HPDE6-E6E7 (cell line): ENCODE measurements around the gene COX5A.
A peak's percentile ranks its signal among the peaks of the same experiment; 100 is the strongest.
"Not testable (repeated sequence)": the region's sequence is repeated elsewhere in the genome, so short reads cannot be mapped to it uniquely, and the experiment has no call there.

Experiments used
- DNase-seq: peaks from one replicate; pipeline ENCODE4 v3.0.0; 2011; ENCODE audit warnings: missing footprints; ENCODE audit errors: extremely low spot score

COX5A gene

DNA sequence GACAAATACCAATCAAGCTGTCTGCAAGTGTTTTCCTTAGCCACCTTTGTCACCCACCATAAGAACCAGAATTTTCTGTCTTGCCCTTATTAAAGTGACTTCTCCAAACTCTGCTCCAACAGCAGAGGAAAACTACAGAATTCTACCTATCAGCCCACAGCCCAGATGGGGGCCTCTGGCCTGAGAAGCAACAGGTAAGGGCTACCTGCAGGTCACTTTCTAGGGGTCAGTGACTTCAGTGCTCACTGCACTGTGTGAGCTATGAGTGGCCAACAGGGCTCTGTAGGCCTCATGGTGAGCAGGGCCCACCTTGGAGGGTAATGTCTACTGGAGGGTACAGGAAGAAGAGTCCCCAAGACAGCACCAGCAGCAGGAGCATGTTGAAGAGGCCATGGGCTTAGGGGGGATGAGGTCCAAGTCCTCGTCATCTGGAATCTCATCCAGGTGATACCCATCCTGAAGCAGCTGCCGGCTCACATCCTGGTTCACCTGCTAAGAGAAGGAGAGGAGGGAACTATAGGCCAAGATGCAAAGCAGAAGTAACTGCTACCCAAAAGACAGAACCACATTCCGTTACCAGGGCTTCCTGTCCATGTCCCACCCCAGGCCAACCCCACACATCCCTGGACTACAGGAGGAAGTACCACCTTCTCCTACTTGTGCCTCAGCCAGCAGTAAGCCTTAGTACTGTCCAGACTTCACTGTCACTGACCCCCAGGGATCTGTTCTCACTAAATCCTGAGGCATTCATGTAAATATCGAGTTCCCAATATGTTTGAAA is 35.4 kb downstream of the COX5A start:
- no peak for DNase-seq

DNA sequence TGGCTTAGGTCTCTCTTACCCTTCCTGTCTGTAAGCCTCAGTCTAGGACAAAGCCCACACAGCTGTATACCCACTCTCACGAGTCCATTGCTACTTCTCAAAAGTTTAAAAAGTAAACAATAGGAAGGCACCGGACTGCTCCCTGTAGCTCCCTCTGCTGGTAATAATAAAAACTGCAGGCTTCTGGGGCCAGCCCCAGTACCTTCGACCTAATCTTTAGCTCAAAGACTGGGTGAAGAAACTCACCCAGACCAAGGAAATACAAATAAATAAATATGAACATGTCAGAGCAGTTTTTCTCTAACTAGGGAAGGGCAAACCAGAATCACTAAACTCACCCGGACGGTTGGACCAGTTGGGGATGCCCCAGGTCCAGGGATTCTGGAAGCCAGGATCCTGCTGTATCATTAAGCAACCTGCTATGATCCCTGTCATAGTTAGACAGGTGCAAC is 36.2 kb downstream of the COX5A start:
- DNase-seq = peak; percentile 70

DNA sequence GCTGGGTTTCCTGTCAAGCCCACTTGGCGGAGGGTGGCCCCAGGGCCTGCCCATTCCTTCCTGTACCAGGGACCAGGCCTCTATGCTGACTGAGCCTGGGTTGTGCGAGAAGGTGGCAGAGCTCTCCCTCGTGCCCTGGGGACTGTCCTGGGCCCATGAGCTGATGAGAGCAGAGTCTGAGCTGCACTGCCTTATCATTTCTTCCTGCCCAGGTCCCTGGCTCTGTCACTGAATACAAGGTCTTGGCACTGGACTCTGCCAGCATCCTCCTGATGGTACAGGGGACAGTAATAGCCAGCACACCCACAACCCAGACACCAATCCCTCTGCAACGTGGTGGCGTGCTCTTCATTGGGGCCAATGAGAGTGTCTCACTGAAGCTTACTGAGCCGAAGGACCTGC is 40.6 kb downstream of the COX5A start:
- no peak for DNase-seq

- no peak for DNase-seq
These were observed 41.6 kb downstream of the COX5A start for GRCh38 chr15:74896316-74896715.

DNA sequence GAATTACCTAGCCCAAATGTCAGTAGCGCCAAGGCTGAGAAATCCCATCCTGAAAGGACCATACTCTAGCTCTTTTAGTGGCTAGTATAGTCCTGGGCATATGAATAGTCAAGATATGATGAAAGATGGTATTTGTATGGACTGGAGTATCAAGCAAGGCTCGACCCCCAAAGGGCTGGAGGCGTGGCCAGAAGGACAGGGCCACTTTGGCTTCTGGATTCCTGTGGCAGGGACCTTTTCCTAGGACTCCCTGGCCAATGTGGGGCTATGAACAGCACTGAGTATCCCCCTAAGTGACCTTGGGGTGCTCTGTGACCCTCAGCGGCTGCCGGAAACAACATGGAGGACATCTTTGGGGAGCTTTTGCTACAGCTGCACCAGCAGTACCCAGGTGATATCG is 42.0 kb downstream of the COX5A start:
- no peak for DNase-seq

DNA sequence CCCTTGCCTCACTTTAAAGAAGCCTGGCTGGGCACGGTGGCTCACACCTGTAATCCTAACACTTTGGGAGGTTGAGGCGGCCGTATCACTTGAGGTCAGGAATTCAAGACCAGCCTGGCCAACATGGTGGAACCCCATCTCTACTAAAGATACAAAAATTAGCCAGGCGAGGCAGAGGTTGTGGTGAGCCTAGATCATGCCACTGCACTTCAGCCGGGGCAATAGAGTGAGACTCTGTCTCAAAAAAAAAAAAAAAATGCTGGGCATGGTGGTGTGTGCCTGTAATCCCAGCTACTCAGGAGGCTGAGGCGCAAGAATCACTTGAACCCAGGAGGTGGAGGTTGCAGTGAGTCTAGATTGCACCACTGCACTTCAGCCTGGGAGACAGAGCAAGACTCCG is 43.5 kb downstream of the COX5A start:
- not testable (repeated sequence) for DNase-seq

DNA sequence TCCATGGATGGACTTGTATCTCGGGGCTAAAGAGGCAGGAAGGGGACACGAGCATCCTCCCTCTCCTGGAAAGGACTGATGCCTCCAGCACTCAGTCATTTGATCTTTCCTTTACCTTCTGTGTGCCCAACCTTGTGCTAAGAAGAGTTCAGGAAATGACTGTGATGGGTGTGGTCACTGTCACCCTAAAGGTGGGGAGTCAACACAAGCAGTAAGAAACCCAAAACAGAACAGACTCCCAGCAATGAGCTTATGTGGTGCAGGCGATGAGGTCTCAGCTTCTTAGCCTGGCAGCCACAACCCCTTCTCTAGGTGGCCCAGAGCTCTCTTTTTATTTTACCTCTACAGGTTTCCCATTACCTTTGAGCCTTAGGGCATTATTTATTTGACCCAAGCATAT is 44.2 kb downstream of the COX5A start:
- DNase-seq = no peak

DNA sequence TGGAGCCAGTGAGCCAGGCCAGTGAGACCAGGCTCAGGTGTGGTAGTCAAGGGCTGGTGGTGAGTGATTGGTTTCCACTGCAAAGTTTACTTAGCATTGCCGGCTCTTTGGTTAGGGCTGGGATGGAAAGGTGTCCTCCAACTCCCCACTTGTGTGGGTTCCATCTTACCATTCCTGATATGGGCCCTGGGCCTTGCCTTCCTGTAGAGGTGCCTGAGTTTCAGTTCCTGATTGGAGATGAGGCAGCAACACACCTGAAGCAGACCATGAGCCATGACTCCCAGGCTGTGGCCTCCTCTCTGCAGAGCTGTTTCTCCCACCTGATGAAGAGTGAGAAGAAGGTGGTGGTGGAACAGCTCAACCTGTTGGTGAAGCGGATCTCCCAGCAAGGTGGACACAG is 44.9 kb downstream of the COX5A start:
- no peak for DNase-seq

DNA sequence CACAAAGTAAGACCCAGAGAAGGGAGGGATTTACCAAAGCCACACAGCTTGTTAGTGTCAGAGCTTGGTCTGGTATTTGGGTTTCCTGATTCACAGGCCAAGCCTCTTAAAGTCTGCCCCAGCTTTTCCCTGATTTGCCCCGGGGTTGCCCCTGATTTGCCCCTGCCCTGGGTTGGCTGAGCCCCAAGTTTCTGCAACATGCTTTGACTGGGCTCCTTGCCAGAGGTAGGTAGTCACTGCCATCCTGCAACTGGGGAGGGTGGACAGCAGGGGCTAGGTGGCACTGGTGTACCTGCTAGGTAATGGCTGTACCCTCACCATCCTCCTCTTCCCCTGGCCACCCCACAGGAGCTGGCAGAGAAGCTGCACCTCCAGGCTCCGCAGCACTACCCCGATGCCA is 45.6 kb downstream of the COX5A start:
- DNase-seq = no peak

GRCh38 chr15:74891469-74891868 is 46.4 kb downstream of the COX5A start:
- no peak for DNase-seq

GRCh38 chr15:74890665-74890960 is 47.3 kb downstream of the COX5A start:
- no peak for DNase-seq

GRCh38 chr15:74889883-74890664 is 47.8 kb downstream of the COX5A start, which contains the start of gene MPI:
TSS of gene MPI (plus strand) at chr15:74890042. CDS start at chr15:74890074, 32 bp downstream.
- peak; percentile 90 for DNase-seq

GRCh38 chr15:74889390-74889882 is 48.4 kb downstream of the COX5A start:
- DNase-seq = no peak

- no peak for DNase-seq
These were observed 49.2 kb downstream of the COX5A start for GRCh38 chr15:74888716-74889115.

DNA sequence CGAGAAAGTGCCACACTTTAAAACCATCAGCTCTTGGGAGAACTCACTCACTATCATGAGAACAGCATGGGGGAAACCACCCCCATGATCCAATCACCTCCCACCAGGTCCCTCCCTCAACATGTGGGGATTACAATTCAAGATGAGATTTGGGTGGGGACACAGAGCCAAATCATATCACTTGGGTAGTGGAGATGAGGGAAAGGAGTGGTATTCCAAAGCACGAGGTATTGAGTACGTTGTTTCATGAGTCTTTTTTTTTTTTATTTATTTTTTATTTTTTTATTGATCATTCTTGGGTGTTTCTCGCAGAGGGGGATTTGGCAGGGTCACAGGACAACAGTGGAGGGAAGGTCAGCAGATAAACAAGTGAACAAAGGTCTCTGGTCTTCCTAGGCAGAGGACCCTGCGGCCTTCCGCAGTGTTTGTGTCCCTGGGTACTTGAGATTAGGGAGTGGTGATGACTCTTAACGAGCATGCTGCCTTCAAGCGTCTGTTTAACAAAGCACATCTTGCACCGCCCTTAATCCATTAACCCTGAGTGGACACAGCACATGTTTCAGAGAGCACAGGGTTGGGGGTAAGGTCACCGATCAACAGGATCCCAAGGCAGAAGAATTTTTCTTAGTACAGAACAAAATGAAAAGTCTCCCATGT is 50.2 kb downstream of the COX5A start:
- not testable (repeated sequence) for DNase-seq

GRCh38 chr15:74885461-74885860 is 52.4 kb downstream of the COX5A start:
- no peak for DNase-seq

DNA sequence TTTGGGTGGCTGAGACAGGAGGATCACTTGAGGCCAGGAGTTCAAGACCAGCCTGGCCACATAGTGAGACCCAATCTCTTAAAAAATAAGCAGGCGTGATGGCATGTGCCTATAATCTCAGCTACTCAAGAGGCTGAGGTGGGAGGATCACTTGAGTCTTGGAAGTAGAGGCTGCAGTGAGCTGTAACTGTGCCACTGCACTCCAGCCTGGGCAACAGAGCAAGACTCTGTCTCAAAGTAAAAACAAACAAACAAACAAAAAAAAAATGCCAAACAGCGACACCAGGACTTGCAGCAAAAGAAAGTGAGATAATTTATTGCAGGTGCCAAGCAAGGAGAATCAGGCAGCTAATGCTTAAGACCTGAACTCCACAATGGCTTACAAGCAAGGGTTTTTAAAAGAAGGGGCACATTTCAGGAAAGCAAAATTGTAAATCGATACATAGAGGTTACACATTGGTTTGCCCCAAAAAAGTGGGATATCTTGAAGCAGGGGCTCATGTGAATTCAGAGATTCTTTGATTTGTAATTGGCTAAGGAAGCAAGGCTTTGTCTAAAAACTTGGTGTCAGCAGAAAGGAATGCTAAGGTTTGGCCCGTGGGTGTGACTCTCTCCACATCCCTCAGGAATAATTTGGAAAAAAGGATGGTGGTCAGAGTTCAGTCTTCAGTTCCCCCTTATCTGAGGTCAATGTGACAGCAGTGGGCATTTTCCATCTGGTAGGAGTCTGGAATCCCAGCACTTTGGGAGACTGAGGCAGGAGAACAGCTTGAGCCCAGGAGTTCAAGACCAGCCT is 53.2 kb downstream of the COX5A start:
- no peak for DNase-seq

DNA sequence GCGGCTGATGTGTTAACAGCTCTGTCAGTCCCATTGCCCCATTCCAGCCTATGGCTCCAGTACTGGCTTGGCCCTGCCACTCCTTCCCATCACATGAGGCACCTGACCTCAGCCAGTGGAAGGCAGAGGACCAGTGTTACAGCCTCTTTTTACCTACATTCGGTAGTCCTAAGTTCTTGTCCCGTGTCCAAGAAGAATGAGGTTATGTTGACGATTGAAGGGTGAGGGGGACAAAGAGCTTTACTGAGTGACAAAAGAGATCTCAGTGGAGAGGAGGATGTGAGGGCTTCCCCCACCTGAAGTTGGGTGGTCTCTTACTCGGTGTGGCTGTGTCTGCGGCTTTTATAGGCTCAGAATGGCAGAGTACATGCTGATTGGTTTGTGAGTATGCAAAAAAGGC is 55.3 kb downstream of the COX5A start:
- no peak for DNase-seq

DNA sequence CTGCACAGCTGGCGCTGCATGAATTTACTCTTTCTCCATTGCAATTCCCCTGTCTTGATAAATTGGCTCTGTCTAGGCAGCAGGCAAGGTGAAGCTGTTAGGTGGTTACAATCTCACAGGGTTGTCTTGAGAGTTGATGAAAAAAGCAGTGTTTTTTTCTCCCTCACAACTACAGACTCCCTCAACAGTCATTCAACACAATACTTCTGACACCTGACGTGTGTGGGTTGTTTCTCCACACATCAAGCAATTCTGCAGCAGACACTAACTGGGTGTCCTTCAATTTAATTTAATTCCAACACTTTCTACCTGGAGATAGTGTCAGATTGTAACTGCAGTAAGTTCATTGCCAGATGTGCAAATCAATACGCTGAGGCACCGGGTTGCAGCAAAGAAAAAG is 59.6 kb downstream of the COX5A start:
- no peak for DNase-seq

- no peak for DNase-seq
These were observed 64.0 kb downstream of the COX5A start for GRCh38 chr15:74873756-74874424.
